Ishikawa (cell line): ENCODE data around the gene MAST4.

ENCODE experiments used
- CEBPB ChIP-seq: IDR thresholded peaks from 2 replicates; pipeline ENCODE4 v1.6.1; 2012
- CREB1 ChIP-seq: IDR thresholded peaks from 2 replicates; pipeline ENCODE4 v1.6.1; 2012; ENCODE audit warnings: low read depth
- EGR1 ChIP-seq: IDR thresholded peaks from 2 replicates; pipeline ENCODE4 v1.6.1; 2012
- EP300 ChIP-seq: IDR thresholded peaks from 2 replicates; pipeline ENCODE4 v1.6.1; 2012; ENCODE audit warnings: borderline replicate concordance
- FOXM1 ChIP-seq: IDR thresholded peaks from 2 replicates; pipeline ENCODE4 v1.6.1; 2012; ENCODE audit warnings: low read depth, borderline replicate concordance
- MAX ChIP-seq: IDR thresholded peaks from 2 replicates; pipeline ENCODE4 v1.6.1; 2012
- NFIC ChIP-seq: IDR thresholded peaks from 2 replicates; pipeline ENCODE4 v1.6.1; 2012
- RAD21 ChIP-seq: IDR thresholded peaks from 2 replicates; pipeline ENCODE4 v1.6.1; 2012; ENCODE audit warnings: low read depth
- REST ChIP-seq: IDR thresholded peaks from 2 replicates; pipeline ENCODE4 v1.6.1; 2012; ENCODE audit warnings: low read depth, mild to moderate bottlenecking
- TAF1 ChIP-seq: IDR thresholded peaks from 2 replicates; pipeline ENCODE4 v1.6.1; 2012; ENCODE audit warnings: low read depth, mild to moderate bottlenecking
- TCF12 ChIP-seq: IDR thresholded peaks from 2 replicates; pipeline ENCODE4 v1.6.1; 2012; ENCODE audit warnings: low read depth
- TEAD4 ChIP-seq: IDR thresholded peaks from 2 replicates; pipeline ENCODE4 v1.6.1; 2012
- USF1 ChIP-seq: IDR thresholded peaks from 2 replicates; pipeline ENCODE4 v1.6.1; 2012
- YY1 ChIP-seq: IDR thresholded peaks from 2 replicates; pipeline ENCODE4 v1.6.1; 2012; ENCODE audit warnings: low read depth
- ZBTB7A ChIP-seq: IDR thresholded peaks from 2 replicates; pipeline ENCODE4 v1.6.1; 2012; ENCODE audit warnings: low read depth

MAST4 gene

GRCh38 chr5:66874004-66874403 is 277.8 kb downstream of the MAST4 start:
- TF ChIP-seq EGR1, result no peak
- TF ChIP-seq NFIC, result no peak
- TF ChIP-seq ZBTB7A, result no peak
- TF ChIP-seq RAD21, result no peak
- TF ChIP-seq EP300, result no peak
- TF ChIP-seq YY1, result no peak
- no peak for TF ChIP-seq TAF1
- no peak for TF ChIP-seq FOXM1
- TF ChIP-seq CREB1, result no peak
- TF ChIP-seq MAX, result no peak
- no peak for TF ChIP-seq TEAD4
- TF ChIP-seq TCF12, result no peak
- no peak for TF ChIP-seq USF1
- no peak for TF ChIP-seq CEBPB

- TF ChIP-seq REST (no peak), TEAD4 (no peak), USF1 (no peak), EGR1 (no peak), FOXM1 (no peak), MAX (no peak)
Observed at GRCh38 chr5:66875315-66875714, 279.1 kb downstream of the MAST4 start.

GRCh38 chr5:66876266-66876807 is 280.1 kb downstream of the MAST4 start:
- TF ChIP-seq EP300 (no peak), TCF12 (no peak), CEBPB (no peak), RAD21 (no peak), EGR1 (no peak), CREB1 (no peak), TEAD4 (no peak), USF1 (no peak)

- TF ChIP-seq EP300 (no peak), CREB1 (no peak), EGR1 (no peak), ZBTB7A (no peak), RAD21 (no peak), REST (no peak)
Observed at GRCh38 chr5:66877843-66878242, 281.6 kb downstream of the MAST4 start.

- TF ChIP-seq TCF12 (no peak), USF1 (no peak), EGR1 (no peak), CREB1 (no peak), NFIC (no peak), REST (no peak), TEAD4 (no peak), EP300 (no peak), ZBTB7A (no peak), CEBPB (no peak), RAD21 (no peak), TAF1 (no peak), MAX (no peak), YY1 (no peak), FOXM1 (no peak)
Observed at GRCh38 chr5:66880401-66880800, 284.2 kb downstream of the MAST4 start.
